SK-N-SH treated with all-trans-retinoic acid at 6 μM for 48 hours (cell line): Measurements from ENCODE around the gene SLC45A1.

ENCODE experiments used
- BACH2 ChIP-seq: fragments of 250-450 bp; sonication (Bioruptor Pico); IDR thresholded peaks from 2 replicates; pipeline ENCODE4 v1.9.0; 2021; ENCODE audit warnings: mild to moderate bottlenecking, borderline replicate concordance
- CREB5 ChIP-seq: fragments of 250-450 bp; sonication (Bioruptor Pico); IDR thresholded peaks from 2 replicates; pipeline ENCODE4 v1.5.1; 2020; ENCODE audit warnings: low read depth, mild to moderate bottlenecking, moderate library complexity
- CSDC2 ChIP-seq: fragments of 250-450 bp; sonication (Bioruptor Pico); IDR thresholded peaks from 2 replicates; pipeline ENCODE4 v1.5.0; 2020; ENCODE audit warnings: mild to moderate bottlenecking, moderate library complexity
- CSRNP3 ChIP-seq: fragments of 250-450 bp; sonication (Bioruptor Pico); IDR thresholded peaks from 2 replicates; pipeline ENCODE4 v1.5.1; 2021; ENCODE audit warnings: mild to moderate bottlenecking, moderate library complexity
- ESRRG ChIP-seq: fragments of 250-450 bp; sonication (Bioruptor Pico); IDR thresholded peaks from 2 replicates; pipeline ENCODE4 v1.6.1; 2021; ENCODE audit warnings: mild to moderate bottlenecking
- ISL1 ChIP-seq: fragments of 250-450 bp; sonication (Bioruptor Pico); IDR thresholded peaks from 2 replicates; pipeline ENCODE4 v2.1.2; 2022; ENCODE audit warnings: mild to moderate bottlenecking, moderate library complexity
- OSR1 ChIP-seq: fragments of 250-450 bp; sonication (Bioruptor Pico); IDR thresholded peaks from 2 replicates; pipeline ENCODE4 v1.8.0; 2022; ENCODE audit warnings: moderate library complexity, mild to moderate bottlenecking, inconsistent platforms
- PATZ1 ChIP-seq: fragments of 250-450 bp; sonication (Bioruptor Pico); IDR thresholded peaks from 2 replicates; pipeline ENCODE4 v1.8.0; 2020; ENCODE audit warnings: mild to moderate bottlenecking, moderate library complexity, borderline replicate concordance
- SNAI2 ChIP-seq: fragments of 250-450 bp; sonication (Bioruptor Pico); IDR thresholded peaks from 2 replicates; pipeline ENCODE4 v1.5.0; 2020; ENCODE audit warnings: mild to moderate bottlenecking, moderate library complexity
- TOX ChIP-seq: fragments of 250-450 bp; sonication (Bioruptor Pico); IDR thresholded peaks from 2 replicates; pipeline ENCODE4 v1.8.0; 2021; ENCODE audit warnings: mild to moderate bottlenecking, moderate library complexity, borderline replicate concordance
- ZFP3 ChIP-seq: fragments of 250-450 bp; sonication (Bioruptor Pico); IDR thresholded peaks from 2 replicates; pipeline ENCODE4 v1.5.0; 2020; ENCODE audit warnings: mild to moderate bottlenecking, moderate library complexity
- ZFP30 ChIP-seq: fragments of 450-650 bp; formaldehyde crosslinking; IDR thresholded peaks from 2 replicates; pipeline ENCODE4 v1.5.0; 2022; ENCODE audit warnings: mild to moderate bottlenecking, moderate library complexity

- TF ChIP-seq PATZ1 (no peak), CSDC2 (CRISPR knock-in tag) (no peak), CREB5 (no peak), ZFP3 (no peak), BACH2 (CRISPR knock-in tag) (no peak), ZFP30 (CRISPR knock-in tag) (no peak), SNAI2 (CRISPR knock-in tag) (no peak), TOX (no peak), OSR1 (CRISPR knock-in tag) (no peak), CSRNP3 (CRISPR knock-in tag) (no peak), ISL1 (CRISPR knock-in tag) (no peak), ESRRG (CRISPR knock-in tag) (no peak)
These were observed 25.1 kb downstream of the SLC45A1 start for GRCh38 chr1:8343044-8343443.
